ENCODE measurements around the gene MICU1. TPM values are rescaled to one million over a fixed set of nuclear protein-coding genes. Genes with fewer than 3 reads are reported as not detected.
"Not testable (repeated sequence)": the region's sequence is repeated elsewhere in the genome, so short reads cannot be mapped to it uniquely, and the experiment has no call there.

Gene MICU1
- total RNA-seq, 1 donor from 2014 or later, result 37.2 TPM

DNA sequence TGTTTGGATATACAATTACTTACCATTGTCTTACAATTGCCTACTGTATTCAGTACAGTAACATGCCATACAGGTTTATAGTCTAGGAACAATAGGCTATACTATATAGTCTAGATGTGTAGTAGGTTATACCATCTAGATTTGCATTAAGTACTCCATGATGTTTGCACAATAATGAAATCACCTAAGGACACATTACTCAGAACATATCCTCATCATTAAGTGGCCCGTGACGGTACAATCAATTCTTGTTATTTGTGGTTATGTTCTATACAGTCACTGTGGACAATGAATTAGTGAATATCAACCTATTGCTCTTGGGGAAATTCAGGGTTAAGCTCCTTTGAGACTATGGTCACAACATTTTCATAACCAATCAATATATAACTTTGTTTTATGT is 75.6 kb downstream of the MICU1 start:
- Histone ChIP-seq H3K36me3 (ENCODE audit: control insufficient read depth, insufficient read depth, low read length) (no peaks in the 10 kb centered on the region), H3K4me3 (ENCODE audit: low read depth, low read length) (no peak overlapping the region), H3K27me3 (ENCODE audit: control insufficient read depth, insufficient read depth, low read length) (no peaks in the 10 kb centered on the region)
- TF ChIP-seq, protein P1, sequence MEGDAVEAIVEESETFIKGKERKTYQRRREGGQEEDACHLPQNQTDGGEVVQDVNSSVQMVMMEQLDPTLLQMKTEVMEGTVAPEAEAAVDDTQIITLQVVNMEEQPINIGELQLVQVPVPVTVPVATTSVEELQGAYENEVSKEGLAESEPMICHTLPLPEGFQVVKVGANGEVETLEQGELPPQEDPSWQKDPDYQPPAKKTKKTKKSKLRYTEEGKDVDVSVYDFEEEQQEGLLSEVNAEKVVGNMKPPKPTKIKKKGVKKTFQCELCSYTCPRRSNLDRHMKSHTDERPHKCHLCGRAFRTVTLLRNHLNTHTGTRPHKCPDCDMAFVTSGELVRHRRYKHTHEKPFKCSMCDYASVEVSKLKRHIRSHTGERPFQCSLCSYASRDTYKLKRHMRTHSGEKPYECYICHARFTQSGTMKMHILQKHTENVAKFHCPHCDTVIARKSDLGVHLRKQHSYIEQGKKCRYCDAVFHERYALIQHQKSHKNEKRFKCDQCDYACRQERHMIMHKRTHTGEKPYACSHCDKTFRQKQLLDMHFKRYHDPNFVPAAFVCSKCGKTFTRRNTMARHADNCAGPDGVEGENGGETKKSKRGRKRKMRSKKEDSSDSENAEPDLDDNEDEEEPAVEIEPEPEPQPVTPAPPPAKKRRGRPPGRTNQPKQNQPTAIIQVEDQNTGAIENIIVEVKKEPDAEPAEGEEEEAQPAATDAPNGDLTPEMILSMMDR (IDR thresholded peaks at IDR 0.05; ENCODE audit: insufficient read depth, low read length, poor library complexity, severe bottlenecking), result no peak
- DNase-seq (ENCODE audit: low read depth), result no peak

DNA sequence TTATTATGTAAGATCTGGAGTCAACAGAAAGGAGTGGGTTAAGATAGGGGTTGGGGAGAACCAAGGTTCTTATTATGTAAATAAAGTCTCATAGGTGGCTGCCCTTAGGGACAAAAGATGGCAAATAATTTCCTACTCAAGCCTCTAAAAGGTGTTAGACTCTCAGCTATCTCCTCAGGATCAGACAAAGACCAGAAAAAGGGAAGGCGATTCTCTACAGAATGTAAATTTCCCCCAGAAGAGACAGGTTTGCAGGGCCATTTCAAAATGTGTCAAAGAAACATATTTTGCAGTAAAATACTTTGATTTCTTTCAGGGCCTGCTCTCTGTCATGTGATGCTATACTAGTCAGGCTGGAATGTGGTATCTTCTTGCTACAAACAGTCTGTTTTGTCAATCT is 80.3 kb downstream of the MICU1 start:
- Histone ChIP-seq H3K4me3 (ENCODE audit: low read depth, low read length) (no peak overlapping the region), H3K36me3 (ENCODE audit: control insufficient read depth, insufficient read depth, low read length) (no peaks in the 10 kb centered on the region), H3K27me3 (ENCODE audit: control insufficient read depth, insufficient read depth, low read length) (no peaks in the 10 kb centered on the region)
- TF ChIP-seq, protein P1 (IDR thresholded peaks at IDR 0.05; ENCODE audit: insufficient read depth, low read length, poor library complexity, severe bottlenecking), result no peak
- DNase-seq (ENCODE audit: low read depth), result no peak

DNA sequence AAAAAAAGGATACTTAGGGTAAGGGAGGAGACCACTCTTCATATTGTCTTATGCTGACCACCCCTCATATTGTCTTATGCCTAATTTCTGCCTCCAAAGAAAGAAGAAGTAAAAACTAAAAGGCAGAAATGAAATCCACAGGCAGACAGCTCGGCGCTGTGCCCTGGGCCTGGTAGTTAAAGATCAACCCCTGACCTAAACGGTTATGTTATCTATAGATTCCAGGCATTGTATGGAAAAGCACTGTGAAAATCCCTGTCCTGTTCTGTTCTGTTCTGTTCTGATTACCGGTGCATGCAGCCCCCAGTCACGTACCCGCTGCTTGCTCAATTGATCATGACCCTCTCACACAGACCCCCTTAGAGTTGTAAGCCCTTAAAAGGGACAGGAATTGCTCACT is 82.0 kb downstream of the MICU1 start:
- not testable (repeated sequence) for H3K27me3 ChIP-seq (ENCODE audit: control insufficient read depth, insufficient read depth, low read length); DNase-seq (ENCODE audit: low read depth); H3K36me3 ChIP-seq (ENCODE audit: control insufficient read depth, insufficient read depth, low read length); H3K4me3 ChIP-seq (ENCODE audit: low read depth, low read length)

DNA sequence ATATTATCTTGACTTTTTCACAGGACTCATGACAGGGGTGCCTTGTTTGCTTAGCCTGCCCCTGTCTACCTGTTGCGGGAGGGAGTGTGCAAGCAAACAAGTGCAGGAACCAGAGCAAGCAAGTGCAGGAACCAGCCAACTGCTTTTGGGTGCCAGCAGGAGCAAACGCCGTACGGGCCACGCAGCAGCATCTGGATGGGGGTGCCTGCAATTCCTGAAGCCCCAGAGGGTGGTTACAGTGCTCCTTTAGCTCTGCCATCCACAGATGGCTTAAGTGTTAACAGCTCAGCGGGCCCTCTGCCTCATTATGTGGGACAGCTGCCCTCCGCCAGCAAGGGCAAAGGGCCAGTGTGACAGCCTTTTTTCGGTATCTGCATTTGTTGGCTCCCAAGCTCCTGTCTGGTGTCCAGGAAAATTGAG is 83.5 kb downstream of the MICU1 start:
- Histone ChIP-seq H3K27me3 (ENCODE audit: control insufficient read depth, insufficient read depth, low read length) (no peaks in the 10 kb centered on the region), H3K4me3 (ENCODE audit: low read depth, low read length) (no peak overlapping the region), H3K36me3 (ENCODE audit: control insufficient read depth, insufficient read depth, low read length) (no peaks in the 10 kb centered on the region)
- DNase-seq (ENCODE audit: low read depth), result no peak
- TF ChIP-seq, protein P1 (IDR thresholded peaks at IDR 0.05; ENCODE audit: insufficient read depth, low read length, poor library complexity, severe bottlenecking), result no peak

DNA sequence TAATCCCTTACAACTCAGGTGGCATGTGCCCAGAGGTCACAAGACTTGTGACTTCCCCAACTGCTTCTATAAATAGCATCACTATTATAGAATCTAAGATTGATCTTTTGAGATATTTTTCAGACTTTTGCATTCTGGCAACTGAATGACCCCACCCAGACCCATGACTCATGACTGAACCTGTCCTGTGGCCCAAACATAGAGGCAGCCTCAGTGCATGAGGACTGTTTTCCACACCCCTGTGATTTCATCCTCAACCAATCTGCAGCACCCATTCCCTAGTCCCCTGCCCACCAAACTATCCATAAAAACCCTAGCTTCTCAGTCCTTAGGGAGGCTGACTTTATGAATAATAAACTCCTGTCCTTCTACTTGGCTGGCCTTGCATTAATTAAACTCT is 84.5 kb downstream of the MICU1 start:
- Histone ChIP-seq H3K36me3 (ENCODE audit: control insufficient read depth, insufficient read depth, low read length) (no peaks in the 10 kb centered on the region), H3K27me3 (ENCODE audit: control insufficient read depth, insufficient read depth, low read length) (no peaks in the 10 kb centered on the region), H3K4me3 (ENCODE audit: low read depth, low read length) (no peak overlapping the region)
- no peak for DNase-seq (ENCODE audit: low read depth)
- TF ChIP-seq, protein P1 (IDR thresholded peaks at IDR 0.05; ENCODE audit: insufficient read depth, low read length, poor library complexity, severe bottlenecking), result no peak

DNA sequence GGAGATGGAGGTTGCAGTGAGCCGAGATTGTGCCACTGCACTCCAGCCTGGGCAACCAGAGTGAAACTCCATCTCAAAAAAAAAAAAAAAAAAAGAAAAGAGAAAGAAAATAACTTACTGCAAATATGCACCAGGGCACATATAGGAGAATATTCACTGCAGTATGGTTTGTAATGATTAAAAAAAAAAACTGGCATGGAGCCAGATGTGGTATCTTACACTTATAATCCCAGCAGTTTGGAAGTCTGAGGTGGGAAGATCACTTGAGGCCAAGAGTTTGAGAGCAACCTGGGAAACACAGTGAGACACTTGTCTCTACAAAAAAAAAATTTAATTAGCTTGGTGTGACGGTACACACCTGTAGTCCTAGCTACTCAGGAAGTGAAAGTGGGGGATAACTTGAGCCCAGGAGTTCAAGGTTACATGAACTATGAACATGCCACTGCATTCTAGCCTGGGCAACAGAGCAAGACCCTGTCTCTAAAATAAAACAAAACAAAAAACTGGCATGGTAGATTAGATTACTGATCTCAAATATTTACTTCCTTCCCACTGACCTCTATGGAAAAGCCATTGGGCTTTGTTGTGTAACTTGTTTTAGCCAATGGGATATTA is 85.6 kb downstream of the MICU1 start:
- TF ChIP-seq, protein P1 (IDR thresholded peaks at IDR 0.05; ENCODE audit: insufficient read depth, low read length, poor library complexity, severe bottlenecking), result no peak
- H3K27me3 ChIP-seq (ENCODE audit: control insufficient read depth, insufficient read depth, low read length), result no peaks in the 10 kb centered on the region
- no peak overlapping the region for H3K4me3 ChIP-seq (ENCODE audit: low read depth, low read length)
- DNase-seq (ENCODE audit: low read depth), result no peak
- H3K36me3 ChIP-seq (ENCODE audit: control insufficient read depth, insufficient read depth, low read length), result no peaks in the 10 kb centered on the region
